HCT116 (cell line): ENCODE data around the gene FERMT3.

Experiments used
- CTCF ChIP-seq, 3 experiments: fragments of 200-600 bp in 1 of 3; sonication (generic) in 1 of 3; IDR thresholded peaks in 2 of 3; conservative IDR thresholded peaks in 1 of 3; 2 replicates each; pipeline ENCODE4 v1.5.1; 2012 to 2017; ENCODE audit warnings: low read depth in 2 of 3, low read length in 2 of 3, antibody characterized with exemption in 1 of 3, borderline replicate concordance in 1 of 3, control low read depth in 1 of 3, mild to moderate bottlenecking in 1 of 3, mixed read lengths in 1 of 3, mixed run types in 1 of 3, moderate library complexity in 1 of 3; ENCODE audit not compliant: insufficient read depth in 1 of 3
- MAX ChIP-seq: IDR thresholded peaks from 2 replicates; pipeline ENCODE4 v1.6.1; 2012
- POLR2A ChIP-seq: IDR thresholded peaks from 2 replicates; pipeline ENCODE4 v1.7.0; 2011; ENCODE audit warnings: borderline replicate concordance; ENCODE audit not compliant: insufficient read depth, insufficient read length; ENCODE audit errors: extremely low read depth

GRCh38 chr11:64265176-64266160, 58.9 kb downstream of the FERMT3 start:
- TF ChIP-seq POLR2A (no peak), CTCF (IDR thresholded peaks at IDR 0.05 in 2 of 3, conservative IDR thresholded peaks at IDR 0.05 in 1 of 3; ENCODE audit: borderline replicate concordance in 1 of 3, insufficient read depth in 1 of 3, low read depth in 2 of 3, low read length in 2 of 3) (no peak), MAX (no peak)
